K562 (cell line): Measurements from ENCODE around the gene HSDL1. TPM values are rescaled to one million over a fixed set of nuclear protein-coding genes. Genes with fewer than 3 reads are reported as not detected.

Experiments
- ATAC-seq: fragments of 200-7000 bp; cut with Tn5 transposase; 3 replicates; pipeline ENCODE4 v1.9.1; 2020; ENCODE audit warnings: moderate library complexity
- BruUV-seq: library from RNA; stranded (reverse); fragments of 400-500 nt; replicated peaks from 2 replicates; lab custom pipeline; 2021; lab: Mats Ljungman, UMichigan
- CTCF ChIA-PET: fragments of 300-600 bp; formaldehyde crosslinking; extraction: SDS; loops from one replicate; lab custom pipeline; 2021; ENCODE audit warnings: low intra/inter-chr PET ratio; lab: Yijun Ruan, JAX
- POLR2A ChIA-PET: fragments of 300-600, 350-650 bp; sonication (Branson Sonifier 250); formaldehyde crosslinking; extraction: SDS; loops from one replicate; lab custom pipeline; 2021; ENCODE audit warnings: antibody characterized with exemption, inconsistent platforms; lab: Yijun Ruan, JAX
- DNase-seq, 4 experiments: peaks; one replicate each; pipeline versions ENCODE4 v3.0.0 to v3.0.0-alpha.2; 2011 to 2018; ENCODE audit warnings: low spot score in 3 of 4, mixed read lengths in 3 of 4; ENCODE audit errors: extremely low read depth in 1 of 4
- FAIRE-seq: peaks from 2 replicates; lab custom pipeline; 2011; peaks lifted over from hg19 to GRCh38; lab: Jason Lieb, UNC
- H2AFZ ChIP-seq: 2 replicates; pipeline ENCODE4 v1.6.0; 2011; ENCODE audit warnings: low read depth, low read length, control low read depth, inconsistent platforms
- H3K27ac ChIP-seq: fragments of 200-600 bp; 3 replicates; pipeline ENCODE4 v1.8.0; 2011; ENCODE audit warnings: low read depth, mild to moderate bottlenecking, control low read depth, inconsistent platforms, low read length, moderate library complexity, mixed read lengths; ENCODE audit errors: extremely low read depth
- H3K27me3 ChIP-seq, 2 experiments: fragments of 300-600 bp in 1 of 2; 2 replicates in 1 of 2; 3 replicates in 1 of 2; pipeline versions ENCODE4 v1.6.0 to v1.8.0; 2011; ENCODE audit warnings: inconsistent platforms in 2 of 2, low read length in 2 of 2, mild to moderate bottlenecking in 1 of 2, mixed read lengths in 1 of 2, moderate library complexity in 1 of 2; ENCODE audit not compliant: control insufficient read depth in 2 of 2, insufficient read depth in 2 of 2
- H3K36me3 ChIP-seq: fragments of 300-600 bp; 3 replicates; pipeline ENCODE4 v1.8.0; 2011; ENCODE audit warnings: mild to moderate bottlenecking, low read length, inconsistent platforms; ENCODE audit not compliant: control insufficient read depth, insufficient read depth
- H3K4me1 ChIP-seq, 2 experiments: fragments of 200-600 bp in 1 of 2; replicated peaks in 1 of 2; 2 replicates in 1 of 2; 3 replicates in 1 of 2; pipeline versions ENCODE4 v1.5.1 to v1.8.0; 2011; ENCODE audit warnings: inconsistent platforms in 2 of 2, low read length in 2 of 2, mild to moderate bottlenecking in 1 of 2, mixed read lengths in 1 of 2, moderate library complexity in 1 of 2; ENCODE audit not compliant: control insufficient read depth in 2 of 2, insufficient read depth in 2 of 2
- H3K4me2 ChIP-seq: 2 replicates; pipeline ENCODE4 v1.6.1; 2011; ENCODE audit warnings: low read length, control low read depth, inconsistent platforms, mixed read lengths; ENCODE audit not compliant: insufficient read depth
- H3K4me3 ChIP-seq: fragments of 200-600 bp; sonication (generic), shearing (Covaris generic); 2 replicates; pipeline ENCODE4 v1.5.1; 2016; ENCODE audit warnings: control low read depth, inconsistent platforms
- H3K79me2 ChIP-seq: fragments of 200-600 bp; 3 replicates; pipeline ENCODE4 v1.8.0; 2011; ENCODE audit warnings: low read length, inconsistent platforms; ENCODE audit not compliant: control insufficient read depth, insufficient read depth
- H3K9ac ChIP-seq, 2 experiments: 2 replicates each; pipeline versions ENCODE4 v1.6.0 to v1.6.1; 2011; ENCODE audit warnings: low read depth in 2 of 2, low read length in 2 of 2, control low read depth in 1 of 2, inconsistent platforms in 1 of 2, mild to moderate bottlenecking in 1 of 2, mixed read lengths in 1 of 2; ENCODE audit not compliant: insufficient read depth in 1 of 2
- H3K9me1 ChIP-seq: one replicate; pipeline ENCODE4 v1.6.0; 2011; ENCODE audit warnings: inconsistent platforms, mild to moderate bottlenecking, low read length, moderate library complexity; ENCODE audit not compliant: control insufficient read depth, insufficient read depth
- H3K9me3 ChIP-seq: replicated peaks from 2 replicates; pipeline ENCODE4 v1.5.1; 2011; ENCODE audit warnings: low read depth, low read length, inconsistent platforms; ENCODE audit not compliant: control insufficient read depth, insufficient read depth
- H4K20me1 ChIP-seq: replicated peaks from 2 replicates; pipeline ENCODE4 v1.6.1; 2011; ENCODE audit warnings: low read length, inconsistent platforms, mixed read lengths; ENCODE audit not compliant: control insufficient read depth, insufficient read depth
- RAD21 ChIP-seq, 2 experiments: fragments of 250-450 bp in 1 of 2; fragments of 450-650 bp in 1 of 2; sonication (Bioruptor Pico) in 1 of 2; formaldehyde crosslinking in 1 of 2; IDR thresholded peaks in 1 of 2; conservative IDR thresholded peaks in 1 of 2; 2 replicates each; pipeline versions ENCODE4 v1.4.0 to v1.8.0; 2020 to 2022; ENCODE audit warnings: mild to moderate bottlenecking in 2 of 2, moderate library complexity in 1 of 2
- STAT5A ChIP-seq: IDR thresholded peaks from 2 replicates; pipeline ENCODE4 v1.6.1; 2012; ENCODE audit warnings: low read length, inconsistent platforms, borderline replicate concordance
- ZNF707 ChIP-seq: fragments of 250-450 bp; sonication (Bioruptor Pico); conservative IDR thresholded peaks from 2 replicates; pipeline ENCODE4 v1.8.0; 2022; ENCODE audit warnings: inconsistent platforms, mild to moderate bottlenecking, moderate library complexity
- WGBS: fragments of 100-300 bp; shearing (Covaris generic); methylation state at CpG from one replicate; pipeline ENCODE4 v1.1.6; 2016; ENCODE audit warnings: low coverage, mixed read lengths; ENCODE audit not compliant: insufficient coverage; ENCODE audit errors: missing lambda C conversion rate; 5-methylcytosine and 5-hydroxymethylcytosine counted together
- in situ Hi-C: fragments of 300-500 bp; cut with MboI; formaldehyde crosslinking; loops from 4 replicates; pipeline ENCODE4 v1.15.0; 2018; ENCODE audit warnings: inconsistent platforms, mixed read lengths
- intact Hi-C: fragments of 100-400 bp; cut with micrococcal nuclease; formaldehyde crosslinking; loops from 2 replicates; pipeline ENCODE4 v1.14.2; 2022
- polyA plus RNA-seq, 8 experiments: library from polyadenylated mRNA; depleted of rRNA in 4 of 8; stranded (reverse) in 5 of 8; unstranded in 3 of 8; fragments of >200 nt; fragmentation: Nextera tagmentation in 2 of 8; fragmentation: Illumina TruSeq in 1 of 8; extraction: Ambion mirVana in 2 of 8; extraction: Trizol in 1 of 8; gene quantifications; 2 replicates each; pipeline versions ENCODE4 v1.2.1 to v1.2.3, GENCODE V29; 2011 to 2014; ENCODE audit warnings: inconsistent platforms in 1 of 8, missing spikeins in 1 of 8
- total RNA-seq, 7 experiments: library from RNA; depleted of rRNA in 6 of 7; stranded (reverse); fragments of >200 nt in 6 of 7; fragmentation: Illumina TruSeq in 2 of 7; extraction: Trizol in 2 of 7; gene quantifications; 2 replicates each; pipeline versions ENCODE4 v1.2.1 to v1.2.3, GENCODE V29; 2011 to 2021; ENCODE audit warnings: low replicate concordance in 1 of 7
- TF ChIP-seq, protein P1 (sequence below): sonication (generic); formaldehyde crosslinking; IDR thresholded peaks from 2 replicates; pipeline ENCODE4 v1.8.0; 2023; ENCODE audit warnings: missing genetic modification reagents, mild to moderate bottlenecking, borderline replicate concordance
- TF ChIP-seq, protein P2 (sequence below): fragments of 450-650 bp; IDR thresholded peaks from 2 replicates; pipeline ENCODE4 v1.6.1; 2017; ENCODE audit warnings: antibody characterized with exemption
- TF ChIP-seq, protein P3 (sequence below), 3 experiments: IDR thresholded peaks in 2 of 3; conservative IDR thresholded peaks in 1 of 3; 2 replicates each; pipeline ENCODE4 v1.5.1; 2011 to 2012; ENCODE audit warnings: low read length in 3 of 3, mild to moderate bottlenecking in 3 of 3, control low read depth in 2 of 3, improper control_type of control experiment in 1 of 3, inconsistent platforms in 1 of 3, low read depth in 1 of 3, mixed read lengths in 1 of 3, moderate library complexity in 1 of 3; ENCODE audit not compliant: insufficient read depth in 2 of 3

HSDL1 gene
- total and polyA plus RNA-seq, 9 of the 15 experiments (the other 6 are each of a cell fraction or from before 2014, with no cell fraction given): 14.8 to 41.2 (median 27.7) TPM

DNA sequence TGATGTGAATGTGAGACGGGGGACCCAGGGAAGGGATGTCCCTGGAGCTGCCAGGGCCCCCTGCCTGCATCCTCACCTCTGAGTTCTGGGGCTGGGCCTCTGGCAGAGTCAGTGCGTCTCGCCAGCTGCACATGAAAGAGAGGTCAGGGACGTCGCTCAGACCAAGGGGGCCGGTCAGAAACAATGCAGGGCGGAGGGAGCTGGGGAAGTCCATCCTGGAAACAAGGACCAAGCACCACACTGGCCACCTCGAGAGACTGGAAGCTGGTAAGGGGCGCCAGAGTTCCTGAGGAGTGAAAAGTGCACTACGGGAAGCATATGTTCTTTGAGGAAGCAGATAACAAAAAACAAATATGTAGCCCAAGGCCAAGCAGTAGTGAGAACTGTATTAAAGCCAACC is 39.8 kb upstream of the HSDL1 start (continued):
- TF ChIP-seq, protein P1, sequence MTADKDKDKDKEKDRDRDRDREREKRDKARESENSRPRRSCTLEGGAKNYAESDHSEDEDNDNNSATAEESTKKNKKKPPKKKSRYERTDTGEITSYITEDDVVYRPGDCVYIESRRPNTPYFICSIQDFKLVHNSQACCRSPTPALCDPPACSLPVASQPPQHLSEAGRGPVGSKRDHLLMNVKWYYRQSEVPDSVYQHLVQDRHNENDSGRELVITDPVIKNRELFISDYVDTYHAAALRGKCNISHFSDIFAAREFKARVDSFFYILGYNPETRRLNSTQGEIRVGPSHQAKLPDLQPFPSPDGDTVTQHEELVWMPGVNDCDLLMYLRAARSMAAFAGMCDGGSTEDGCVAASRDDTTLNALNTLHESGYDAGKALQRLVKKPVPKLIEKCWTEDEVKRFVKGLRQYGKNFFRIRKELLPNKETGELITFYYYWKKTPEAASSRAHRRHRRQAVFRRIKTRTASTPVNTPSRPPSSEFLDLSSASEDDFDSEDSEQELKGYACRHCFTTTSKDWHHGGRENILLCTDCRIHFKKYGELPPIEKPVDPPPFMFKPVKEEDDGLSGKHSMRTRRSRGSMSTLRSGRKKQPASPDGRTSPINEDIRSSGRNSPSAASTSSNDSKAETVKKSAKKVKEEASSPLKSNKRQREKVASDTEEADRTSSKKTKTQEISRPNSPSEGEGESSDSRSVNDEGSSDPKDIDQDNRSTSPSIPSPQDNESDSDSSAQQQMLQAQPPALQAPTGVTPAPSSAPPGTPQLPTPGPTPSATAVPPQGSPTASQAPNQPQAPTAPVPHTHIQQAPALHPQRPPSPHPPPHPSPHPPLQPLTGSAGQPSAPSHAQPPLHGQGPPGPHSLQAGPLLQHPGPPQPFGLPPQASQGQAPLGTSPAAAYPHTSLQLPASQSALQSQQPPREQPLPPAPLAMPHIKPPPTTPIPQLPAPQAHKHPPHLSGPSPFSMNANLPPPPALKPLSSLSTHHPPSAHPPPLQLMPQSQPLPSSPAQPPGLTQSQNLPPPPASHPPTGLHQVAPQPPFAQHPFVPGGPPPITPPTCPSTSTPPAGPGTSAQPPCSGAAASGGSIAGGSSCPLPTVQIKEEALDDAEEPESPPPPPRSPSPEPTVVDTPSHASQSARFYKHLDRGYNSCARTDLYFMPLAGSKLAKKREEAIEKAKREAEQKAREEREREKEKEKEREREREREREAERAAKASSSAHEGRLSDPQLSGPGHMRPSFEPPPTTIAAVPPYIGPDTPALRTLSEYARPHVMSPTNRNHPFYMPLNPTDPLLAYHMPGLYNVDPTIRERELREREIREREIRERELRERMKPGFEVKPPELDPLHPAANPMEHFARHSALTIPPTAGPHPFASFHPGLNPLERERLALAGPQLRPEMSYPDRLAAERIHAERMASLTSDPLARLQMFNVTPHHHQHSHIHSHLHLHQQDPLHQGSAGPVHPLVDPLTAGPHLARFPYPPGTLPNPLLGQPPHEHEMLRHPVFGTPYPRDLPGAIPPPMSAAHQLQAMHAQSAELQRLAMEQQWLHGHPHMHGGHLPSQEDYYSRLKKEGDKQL: no peak
- no peak for TF ChIP-seq STAT5A

DNA sequence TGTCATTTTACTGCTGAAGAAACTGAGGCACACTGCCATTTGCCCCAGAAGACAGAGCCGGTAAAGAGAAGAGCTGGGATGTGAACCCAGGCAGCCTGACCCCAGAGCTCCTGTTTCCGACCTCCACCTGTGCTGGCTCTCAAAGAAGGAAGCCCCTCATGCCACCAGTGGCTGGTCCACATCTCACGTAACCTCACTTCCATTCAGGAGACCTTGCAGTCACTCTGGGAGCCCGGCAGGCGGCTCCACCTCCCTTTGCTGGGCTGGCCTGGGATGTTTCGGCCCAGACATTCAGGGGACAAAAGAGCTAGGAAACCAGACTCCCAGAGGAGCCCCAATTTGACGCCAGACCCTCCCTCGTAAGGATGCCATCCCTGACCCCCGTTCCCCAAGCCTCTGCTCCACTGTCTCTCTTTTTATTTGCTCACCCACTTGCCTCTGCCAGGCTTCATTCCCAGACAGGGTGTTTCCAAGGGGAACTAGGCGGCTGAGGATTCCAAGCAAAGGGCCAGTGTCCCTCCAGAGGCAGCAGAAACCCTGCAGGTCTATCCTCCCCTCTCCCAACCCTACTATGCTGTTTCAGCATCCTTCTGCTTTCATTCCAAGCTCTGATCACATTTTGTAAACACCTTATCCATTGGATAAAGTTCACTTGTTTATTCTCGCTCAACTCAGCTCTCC is 39.1 kb upstream of the HSDL1 start:
- intact Hi-C loops: no loop called here
- Histone ChIP-seq H3K27me3 (no peaks in the 10 kb centered on the region), H4K20me1 (no peaks in the 10 kb centered on the region), H3K79me2 (peaks cover 26% of the 10 kb centered on the region), H3K9ac (0 out of 4 replicates have a peak overlapping the region, but pooled peaks of 1 of the 2 experiments have one; percentile 5), H3K9me3 (peaks cover 2% of the 10 kb centered on the region; the same call in 1 of the 2 replicates), H3K9me1 (peaks cover 13% of the 10 kb centered on the region), H3K4me2 (no peak overlapping the region), H3K36me3 (peaks cover 64% of the 10 kb centered on the region; the same call in 2 of the 3 replicates), H3K4me3 (no peak overlapping the region), H2AFZ (no peak overlapping the region), H3K4me1 (peaks cover 5 to 42% of the 10 kb centered on the region in 2 experiments; a peak in 4 of 5 replicates), H3K27ac (no peak overlapping the region)
- ChIA-PET CTCF (interaction anchor here (0.6 kb wide), 1 partner anchor 509 kb away, joined by 3 read pairs; no protein-coding TSS in a partner anchor), POLR2A (interaction anchor here (0.6 to 0.8 kb wide), 3 partner anchors 8 to 211 kb away, joined by 3 to 4 read pairs (median 3); no protein-coding TSS in a partner anchor)
- WGBS: 93% methylated on average over 10 of the region's 11 CpGs
- no peak for ATAC-seq
- TF ChIP-seq, protein P2, sequence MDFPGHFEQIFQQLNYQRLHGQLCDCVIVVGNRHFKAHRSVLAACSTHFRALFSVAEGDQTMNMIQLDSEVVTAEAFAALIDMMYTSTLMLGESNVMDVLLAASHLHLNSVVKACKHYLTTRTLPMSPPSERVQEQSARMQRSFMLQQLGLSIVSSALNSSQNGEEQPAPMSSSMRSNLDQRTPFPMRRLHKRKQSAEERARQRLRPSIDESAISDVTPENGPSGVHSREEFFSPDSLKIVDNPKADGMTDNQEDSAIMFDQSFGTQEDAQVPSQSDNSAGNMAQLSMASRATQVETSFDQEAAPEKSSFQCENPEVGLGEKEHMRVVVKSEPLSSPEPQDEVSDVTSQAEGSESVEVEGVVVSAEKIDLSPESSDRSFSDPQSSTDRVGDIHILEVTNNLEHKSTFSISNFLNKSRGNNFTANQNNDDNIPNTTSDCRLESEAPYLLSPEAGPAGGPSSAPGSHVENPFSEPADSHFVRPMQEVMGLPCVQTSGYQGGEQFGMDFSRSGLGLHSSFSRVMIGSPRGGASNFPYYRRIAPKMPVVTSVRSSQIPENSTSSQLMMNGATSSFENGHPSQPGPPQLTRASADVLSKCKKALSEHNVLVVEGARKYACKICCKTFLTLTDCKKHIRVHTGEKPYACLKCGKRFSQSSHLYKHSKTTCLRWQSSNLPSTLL: no peak
- TF ChIP-seq RAD21 (CRISPR knock-in tag; conservative IDR thresholded peaks at IDR 0.05 in 1 of 2, IDR thresholded peaks at IDR 0.05 in 1 of 2): 0 out of 4 replicates have a peak, but pooled peaks of 1 of the 2 experiments have one; percentile 11
- no peak for TF ChIP-seq ZNF707
- TF ChIP-seq, protein P3, sequence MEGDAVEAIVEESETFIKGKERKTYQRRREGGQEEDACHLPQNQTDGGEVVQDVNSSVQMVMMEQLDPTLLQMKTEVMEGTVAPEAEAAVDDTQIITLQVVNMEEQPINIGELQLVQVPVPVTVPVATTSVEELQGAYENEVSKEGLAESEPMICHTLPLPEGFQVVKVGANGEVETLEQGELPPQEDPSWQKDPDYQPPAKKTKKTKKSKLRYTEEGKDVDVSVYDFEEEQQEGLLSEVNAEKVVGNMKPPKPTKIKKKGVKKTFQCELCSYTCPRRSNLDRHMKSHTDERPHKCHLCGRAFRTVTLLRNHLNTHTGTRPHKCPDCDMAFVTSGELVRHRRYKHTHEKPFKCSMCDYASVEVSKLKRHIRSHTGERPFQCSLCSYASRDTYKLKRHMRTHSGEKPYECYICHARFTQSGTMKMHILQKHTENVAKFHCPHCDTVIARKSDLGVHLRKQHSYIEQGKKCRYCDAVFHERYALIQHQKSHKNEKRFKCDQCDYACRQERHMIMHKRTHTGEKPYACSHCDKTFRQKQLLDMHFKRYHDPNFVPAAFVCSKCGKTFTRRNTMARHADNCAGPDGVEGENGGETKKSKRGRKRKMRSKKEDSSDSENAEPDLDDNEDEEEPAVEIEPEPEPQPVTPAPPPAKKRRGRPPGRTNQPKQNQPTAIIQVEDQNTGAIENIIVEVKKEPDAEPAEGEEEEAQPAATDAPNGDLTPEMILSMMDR (IDR thresholded peaks at IDR 0.05 in 2 of 3, conservative IDR thresholded peaks at IDR 0.05 in 1 of 3; ENCODE audit: insufficient read depth in 2 of 3, low read depth in 1 of 3, low read length in 3 of 3): peak in 2 of 3 experiments; percentile 25 to 45; a peak in 4 of 6 replicates
- no peak for DNase-seq
- in situ Hi-C loops: loop anchor here (10.0 kb wide), 1 partner anchor 229 kb away; the partner anchor contains the start of gene OSGIN1
- no TSS peak for BruUV-seq
- no peak for FAIRE-seq
